ENCODE data around the gene CES2.

The CES2 gene

DNA sequence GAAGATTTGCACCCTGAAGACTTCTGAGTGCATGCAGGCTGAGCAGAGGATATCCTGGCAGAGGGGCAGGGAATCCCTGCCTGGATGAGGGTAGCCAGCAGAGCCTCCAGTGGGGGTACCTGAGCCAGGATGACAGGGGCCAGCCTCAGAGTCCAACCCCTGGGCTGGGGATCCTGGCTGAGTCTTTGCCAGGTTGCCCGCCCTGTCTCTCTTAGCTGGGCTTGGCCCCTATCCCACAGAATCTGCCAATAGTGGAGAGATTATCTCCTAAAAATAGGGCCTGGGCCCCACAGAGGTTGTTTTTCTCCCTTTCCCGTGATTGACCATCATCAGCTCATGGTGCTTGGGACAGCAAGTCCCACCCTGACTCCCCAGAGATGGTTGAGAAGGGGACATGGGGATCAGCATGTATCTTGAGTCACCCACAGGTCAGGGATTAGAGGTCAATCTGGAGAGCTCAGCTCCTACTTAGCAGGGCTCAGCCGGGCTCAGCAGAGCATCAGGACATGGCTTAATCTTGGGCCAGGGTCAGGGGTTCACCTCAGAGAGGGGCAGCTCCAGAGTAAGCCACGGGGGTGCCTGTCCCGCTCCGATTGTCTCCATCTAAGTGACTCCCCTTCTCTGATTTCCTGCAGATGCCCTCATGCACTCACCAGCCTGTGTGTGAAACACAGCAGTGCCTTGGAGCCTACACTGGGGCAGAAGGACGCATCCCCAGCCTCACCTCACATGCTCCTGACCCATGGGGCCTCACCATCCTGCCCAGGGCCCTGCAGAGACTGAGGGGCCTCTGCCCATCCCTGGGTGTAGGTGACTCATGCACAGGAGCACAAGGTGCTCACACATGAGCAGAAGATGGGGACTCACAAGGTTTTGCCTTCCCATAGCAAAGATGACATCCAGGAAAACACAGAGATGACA, 28.1 kb upstream of the CES2 start:
- in situ Hi-C loops (cut with MboI; ENCODE audit: low pct_unique_long_range_greater_than_20kb, low sequenced_read_pairs, unreplicated experiment), result no loop called here
- TF ChIP-seq, protein P1, sequence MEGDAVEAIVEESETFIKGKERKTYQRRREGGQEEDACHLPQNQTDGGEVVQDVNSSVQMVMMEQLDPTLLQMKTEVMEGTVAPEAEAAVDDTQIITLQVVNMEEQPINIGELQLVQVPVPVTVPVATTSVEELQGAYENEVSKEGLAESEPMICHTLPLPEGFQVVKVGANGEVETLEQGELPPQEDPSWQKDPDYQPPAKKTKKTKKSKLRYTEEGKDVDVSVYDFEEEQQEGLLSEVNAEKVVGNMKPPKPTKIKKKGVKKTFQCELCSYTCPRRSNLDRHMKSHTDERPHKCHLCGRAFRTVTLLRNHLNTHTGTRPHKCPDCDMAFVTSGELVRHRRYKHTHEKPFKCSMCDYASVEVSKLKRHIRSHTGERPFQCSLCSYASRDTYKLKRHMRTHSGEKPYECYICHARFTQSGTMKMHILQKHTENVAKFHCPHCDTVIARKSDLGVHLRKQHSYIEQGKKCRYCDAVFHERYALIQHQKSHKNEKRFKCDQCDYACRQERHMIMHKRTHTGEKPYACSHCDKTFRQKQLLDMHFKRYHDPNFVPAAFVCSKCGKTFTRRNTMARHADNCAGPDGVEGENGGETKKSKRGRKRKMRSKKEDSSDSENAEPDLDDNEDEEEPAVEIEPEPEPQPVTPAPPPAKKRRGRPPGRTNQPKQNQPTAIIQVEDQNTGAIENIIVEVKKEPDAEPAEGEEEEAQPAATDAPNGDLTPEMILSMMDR (IDR thresholded peaks at IDR 0.05; ENCODE audit: extremely low read depth, insufficient read depth, missing control alignments), result no peak
- DNase-seq (ENCODE audit: low spot score), result no peak

DNA sequence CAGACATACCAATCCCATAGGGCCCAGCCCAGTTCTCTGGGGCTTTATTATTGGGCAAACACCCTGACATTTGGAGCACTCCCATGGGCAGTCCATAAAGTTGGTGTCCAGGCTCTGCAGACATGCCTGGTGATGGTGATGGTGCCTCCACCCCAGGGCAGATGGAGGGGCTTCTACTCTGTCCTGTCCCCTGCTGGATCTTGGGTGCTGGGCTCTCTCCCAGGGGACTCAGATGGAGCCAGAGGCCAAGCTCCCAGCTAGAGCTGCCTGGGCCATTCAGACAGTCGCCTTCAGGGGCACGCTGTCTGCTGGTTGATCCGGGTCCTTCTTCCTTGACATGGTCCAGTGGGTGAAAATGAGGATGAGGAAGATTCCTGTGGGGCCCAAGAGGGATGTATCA, 27.2 kb upstream of the CES2 start:
- in situ Hi-C loops (cut with MboI; ENCODE audit: low pct_unique_long_range_greater_than_20kb, low sequenced_read_pairs, unreplicated experiment), result no loop called here
- no peak for DNase-seq (ENCODE audit: low spot score)
- TF ChIP-seq, protein P1 (IDR thresholded peaks at IDR 0.05; ENCODE audit: extremely low read depth, insufficient read depth, missing control alignments), result no peak

- no peak for DNase-seq (ENCODE audit: low spot score)
- in situ Hi-C loops (cut with MboI; ENCODE audit: low pct_unique_long_range_greater_than_20kb, low sequenced_read_pairs, unreplicated experiment), result no loop called here
- TF ChIP-seq, protein P1 (IDR thresholded peaks at IDR 0.05; ENCODE audit: extremely low read depth, insufficient read depth, missing control alignments), result no peak
These were observed 26.4 kb upstream of the CES2 start for GRCh38 chr16:66908762-66909559.

GRCh38 chr16:66910175-66910940, 25.0 kb upstream of the CES2 start:
- TF ChIP-seq, protein P1 (IDR thresholded peaks at IDR 0.05; ENCODE audit: extremely low read depth, insufficient read depth, missing control alignments), result no peak
- in situ Hi-C loops (cut with MboI; ENCODE audit: low pct_unique_long_range_greater_than_20kb, low sequenced_read_pairs, unreplicated experiment), result no loop called here
- DNase-seq (ENCODE audit: low spot score), result no peak

DNA sequence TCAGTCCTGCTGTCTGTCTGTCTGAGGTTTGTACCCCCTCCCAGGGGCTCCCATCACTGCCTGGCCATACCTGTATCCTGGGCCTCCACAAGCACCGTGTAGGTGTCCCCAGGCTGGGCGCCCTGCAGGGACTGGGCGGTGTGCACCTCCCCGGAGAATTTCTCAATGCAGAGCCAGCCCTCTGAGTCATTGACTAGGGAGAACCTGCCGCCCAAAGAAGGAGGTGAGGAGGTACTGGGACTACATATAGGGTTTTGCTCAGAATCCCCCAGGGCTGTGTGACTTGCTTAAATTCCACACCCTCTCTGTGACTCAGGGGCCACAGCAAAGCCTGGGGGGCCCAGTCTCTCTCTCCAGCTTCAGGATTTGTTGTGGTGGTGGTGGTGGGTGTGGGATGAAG, 24.2 kb upstream of the CES2 start:
- in situ Hi-C loops (cut with MboI; ENCODE audit: low pct_unique_long_range_greater_than_20kb, low sequenced_read_pairs, unreplicated experiment), result no loop called here
- no peak for DNase-seq (ENCODE audit: low spot score)
- TF ChIP-seq, protein P1 (IDR thresholded peaks at IDR 0.05; ENCODE audit: extremely low read depth, insufficient read depth, missing control alignments), result no peak

DNA sequence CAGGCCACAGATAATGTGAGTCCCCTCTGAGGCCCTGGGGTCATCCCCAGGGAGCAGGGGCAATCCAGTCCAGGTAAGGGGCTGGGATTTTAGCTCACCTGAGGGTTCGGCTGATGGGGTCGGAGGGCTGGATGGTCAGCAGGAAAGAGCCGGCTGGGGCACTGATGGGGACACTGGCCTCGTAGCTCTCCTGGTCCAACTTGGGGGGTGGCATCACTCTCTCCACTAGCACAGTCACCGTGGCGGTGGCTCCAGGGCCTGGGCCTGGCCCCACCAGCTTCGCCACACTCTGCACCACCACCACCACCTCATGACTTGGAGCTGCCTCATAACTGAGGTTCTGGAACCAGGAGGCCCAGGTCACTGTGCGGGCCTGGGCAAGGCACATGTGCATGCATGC, 23.5 kb upstream of the CES2 start:
- TF ChIP-seq, protein P1 (IDR thresholded peaks at IDR 0.05; ENCODE audit: extremely low read depth, insufficient read depth, missing control alignments), result no peak
- in situ Hi-C loops (cut with MboI; ENCODE audit: low pct_unique_long_range_greater_than_20kb, low sequenced_read_pairs, unreplicated experiment), result no loop called here
- no peak for DNase-seq (ENCODE audit: low spot score)
